Ovary (tissue), 3 donors: ENCODE measurements around the gene REPS2.

Experiments
- CTCF ChIP-seq, 3 donors: fragments of 450-650 bp in 2 of 3; fragments of 200-600 bp in 1 of 3; IDR thresholded peaks; one replicate each; pipeline versions ENCODE4 v1.5.1 to v1.8.0; 2016 to 2022; ENCODE audit warnings: antibody characterized with exemption in 3 of 3, mild to moderate bottlenecking in 1 of 3
- POLR2A ChIP-seq: fragments of 450-650 bp; IDR thresholded peaks from one replicate; pipeline ENCODE4 v1.6.1; 2017; ENCODE audit warnings: antibody characterized with exemption, mild to moderate bottlenecking, moderate library complexity
- donor health status: DM: no; HTN: no; CAD: no.

- TF ChIP-seq POLR2A (no peak), CTCF (IDR thresholded peaks at IDR 0.05) (no peak)
These were observed 39.7 kb downstream of the REPS2 start for GRCh38 chrX:16986169-16986568.
